Posterior cingulate gyrus (tissue), 11 donors: ENCODE measurements around the gene KITLG.
"Not testable (repeated sequence)": the region's sequence is repeated elsewhere in the genome, so short reads cannot be mapped to it uniquely, and the experiment has no call there.

ENCODE experiments used
- DNase-seq, 10 donors: peaks; one replicate each; pipeline versions ENCODE4 v3.0.0 to v3.0.0-alpha.2; 2020 to 2021; ENCODE audit warnings: mixed read lengths in 3 of 10
- intact Hi-C: fragments of 100-400 bp; cut with DNase I; formaldehyde crosslinking; loops from one replicate; pipeline ENCODE4 v1.15.1; 2023

The KITLG gene, protein sequence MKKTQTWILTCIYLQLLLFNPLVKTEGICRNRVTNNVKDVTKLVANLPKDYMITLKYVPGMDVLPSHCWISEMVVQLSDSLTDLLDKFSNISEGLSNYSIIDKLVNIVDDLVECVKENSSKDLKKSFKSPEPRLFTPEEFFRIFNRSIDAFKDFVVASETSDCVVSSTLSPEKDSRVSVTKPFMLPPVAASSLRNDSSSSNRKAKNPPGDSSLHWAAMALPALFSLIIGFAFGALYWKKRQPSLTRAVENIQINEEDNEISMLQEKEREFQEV

DNA sequence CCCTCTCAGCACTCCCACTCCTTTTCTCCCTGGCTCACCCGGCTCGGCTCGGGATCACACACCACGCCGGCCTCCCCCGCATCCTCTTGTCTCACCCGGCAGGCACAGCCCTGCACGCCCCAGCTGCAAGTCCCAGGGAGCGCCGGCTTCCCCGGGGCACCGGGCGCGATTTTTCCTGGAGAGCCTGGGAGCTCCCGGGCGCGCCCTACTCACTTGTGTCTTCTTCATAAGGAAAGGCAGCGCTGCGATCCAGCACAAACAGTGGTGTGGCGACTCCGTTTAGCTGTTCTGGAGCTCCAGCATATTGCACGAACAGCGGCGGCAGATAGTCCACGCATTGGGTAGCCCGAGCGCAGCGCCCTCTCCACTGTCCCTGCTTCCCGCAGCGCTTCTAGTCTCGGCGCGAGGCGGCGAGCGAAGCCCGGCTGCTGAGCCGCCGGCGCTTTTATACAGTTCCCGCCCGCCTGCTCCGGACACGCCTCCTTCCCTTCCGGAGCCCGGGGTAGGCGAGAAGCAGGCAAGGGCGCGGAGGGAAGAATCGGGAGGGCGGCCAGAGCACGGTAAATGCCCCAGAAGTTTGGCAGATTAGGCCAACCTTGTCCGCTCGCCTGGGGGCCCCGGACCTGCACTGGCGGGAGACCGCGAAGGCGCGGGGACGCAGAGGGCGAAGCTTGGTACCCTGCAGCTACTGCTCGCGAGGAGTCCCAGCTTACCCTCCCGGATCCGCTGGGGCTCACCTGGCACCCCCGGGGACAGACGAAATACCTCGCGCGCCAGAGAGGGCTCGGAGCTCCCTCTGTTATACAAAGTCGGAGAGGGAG, at the start of gene KITLG:
Gene KITLG, minus strand, starts transcription at position 421 of the 821 bp plus-strand sequence. Its CDS starts 193 bp downstream, at position 228.
- intact Hi-C loops, result no loop called here
- peak; percentile 38 to 96 (median 74) for DNase-seq

DNA sequence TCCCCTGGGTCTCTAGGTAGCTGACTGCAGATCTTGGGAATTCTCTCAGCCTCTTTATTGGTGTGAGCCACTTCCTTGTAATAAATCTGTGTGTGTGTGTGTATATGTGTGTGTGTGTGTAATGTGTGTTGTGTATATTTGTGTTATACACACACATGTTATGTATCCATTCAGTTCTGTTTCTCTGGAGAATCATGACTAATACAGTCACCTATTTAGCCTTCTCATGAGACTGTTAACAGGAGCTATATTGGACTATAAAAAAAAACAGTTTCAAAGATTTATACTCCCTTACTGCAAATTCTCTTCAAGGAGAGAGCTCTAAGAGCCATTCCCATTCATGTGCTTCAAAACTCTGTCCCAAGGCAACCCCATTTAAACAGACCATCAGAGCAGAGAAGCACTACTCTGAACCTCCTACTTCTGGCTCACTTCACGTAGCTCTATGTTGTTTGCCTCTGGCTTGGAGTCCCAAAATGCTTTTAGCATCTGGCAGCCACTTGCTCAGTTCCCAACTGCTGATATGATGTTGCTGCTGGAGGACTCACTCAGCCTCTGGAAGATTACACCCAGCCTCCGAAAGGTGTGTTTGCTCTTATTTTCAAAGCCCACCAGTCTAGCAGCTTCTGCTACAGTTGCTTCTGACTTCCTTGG, 48.7 kb upstream of the KITLG start:
- intact Hi-C loops, result no loop called here

DNA sequence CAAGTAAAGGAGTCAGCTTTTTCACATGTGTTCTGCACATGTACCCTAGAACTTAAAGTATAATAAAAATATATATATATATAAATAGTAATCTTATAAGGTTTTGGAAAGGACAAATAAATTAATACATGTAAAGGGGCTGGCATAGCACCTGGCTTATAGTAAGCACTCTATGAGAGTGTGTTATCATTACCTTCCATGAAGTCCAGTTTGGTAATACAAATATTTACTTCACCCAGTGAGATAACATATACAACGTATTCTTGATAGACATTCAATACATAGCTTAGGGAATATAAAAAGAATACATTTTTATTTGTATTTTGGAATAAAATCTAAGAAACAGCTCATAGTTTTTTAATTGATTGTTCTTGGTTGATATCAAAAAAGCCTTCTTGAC, 47.8 kb upstream of the KITLG start:
- intact Hi-C loops, DNase-seq: not testable (repeated sequence)

More for the DNA sequence above, 48.7 kb upstream of the KITLG start:
- DNase-seq, result no peak

DNA sequence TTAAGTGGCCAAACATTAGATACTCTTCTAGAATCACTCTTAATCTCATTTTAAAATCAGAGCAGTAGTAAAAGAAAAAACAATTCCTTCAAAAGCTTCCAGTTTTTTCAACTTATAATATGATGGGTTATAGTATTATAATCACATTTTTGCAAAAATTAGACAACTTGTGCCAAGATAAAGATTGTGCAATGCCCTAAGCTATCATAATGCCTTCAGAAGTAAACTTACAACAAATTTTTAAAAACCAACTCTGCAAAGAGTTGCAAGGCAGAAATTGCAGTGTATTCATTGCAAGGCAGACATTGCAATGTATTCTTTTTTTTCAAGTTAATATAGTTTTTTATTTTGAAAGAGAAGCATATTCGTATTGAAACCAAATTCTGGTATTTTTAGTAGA, 47.2 kb upstream of the KITLG start:
- intact Hi-C loops, result no loop called here
- DNase-seq, result no peak

DNA sequence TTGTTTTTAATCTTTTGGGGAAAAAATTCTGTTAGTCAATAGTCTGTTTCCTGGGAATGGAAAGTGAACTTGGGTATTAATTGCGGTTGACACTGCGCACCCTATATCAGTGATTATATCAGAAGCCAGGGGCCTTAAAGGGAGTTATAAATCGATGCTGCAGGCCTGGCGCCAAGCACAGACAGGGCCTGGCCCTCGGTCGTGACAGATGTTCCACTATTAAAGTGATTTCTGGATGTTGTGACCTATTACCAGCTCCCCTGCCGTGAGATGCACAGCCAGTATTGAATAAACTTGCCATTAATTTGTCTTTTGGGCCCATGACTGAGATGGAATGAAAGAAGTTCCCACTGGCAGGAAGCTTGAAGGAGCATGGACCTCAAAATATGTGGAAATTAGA, 45.1 kb upstream of the KITLG start:
- DNase-seq, result no peak
- intact Hi-C loops, result no loop called here

DNA sequence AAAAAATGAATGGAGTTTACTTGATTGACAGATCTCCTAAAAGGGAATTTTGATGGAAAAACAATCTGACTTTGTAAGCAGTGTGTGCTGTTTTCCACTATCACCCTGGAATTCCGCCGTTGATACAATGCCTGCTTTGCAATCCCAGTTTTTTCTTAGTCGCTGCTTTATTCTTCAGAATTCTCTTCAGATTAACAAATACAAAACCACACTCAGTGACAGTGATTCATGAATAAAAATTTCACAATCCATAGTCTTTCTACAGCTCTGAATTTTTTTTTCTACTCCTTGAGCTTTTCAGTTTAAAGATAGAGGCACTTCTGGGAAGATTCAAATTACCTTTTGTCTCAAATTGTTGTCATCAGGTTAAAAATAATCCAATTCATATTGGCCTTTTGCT, 44.6 kb upstream of the KITLG start:
- DNase-seq, result no peak
- intact Hi-C loops, result no loop called here

DNA sequence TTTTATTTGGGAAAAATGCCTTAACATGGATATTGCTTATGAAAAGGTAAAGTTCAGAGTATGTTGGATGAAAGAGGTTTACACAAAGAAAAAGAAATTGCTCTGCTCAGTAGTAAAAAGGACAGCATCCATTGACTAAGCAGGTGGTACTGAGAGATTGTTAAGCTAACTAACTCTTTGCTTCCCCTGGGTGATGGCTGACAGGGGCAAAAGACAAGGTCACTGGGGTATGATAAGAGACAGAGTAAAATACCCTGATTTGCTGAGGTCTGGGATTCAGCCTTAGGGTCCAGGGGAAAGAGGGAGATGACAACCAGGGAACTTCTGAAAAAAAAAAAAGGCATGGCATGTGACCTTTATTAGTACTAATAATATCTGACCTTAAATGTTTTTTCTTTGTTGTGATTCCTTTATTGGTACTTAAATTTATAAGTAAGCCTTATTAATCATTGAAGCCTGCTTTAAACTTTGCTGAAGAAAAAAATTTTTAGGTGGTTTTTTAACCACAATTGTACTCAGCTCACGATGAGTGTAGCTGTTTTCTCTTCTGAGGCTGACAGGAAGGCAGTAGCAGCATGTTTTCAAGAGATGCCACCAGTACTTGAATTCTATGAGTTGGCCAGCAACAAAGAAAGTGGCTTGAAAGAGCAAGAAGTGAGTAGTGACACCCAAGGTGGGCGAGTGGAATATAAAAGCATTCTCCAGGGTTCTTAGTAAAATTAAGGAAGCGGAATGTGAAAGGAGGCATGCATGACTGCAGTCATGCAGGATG, 43.7 kb upstream of the KITLG start:
- DNase-seq, result no peak
- intact Hi-C loops, result no loop called here

DNA sequence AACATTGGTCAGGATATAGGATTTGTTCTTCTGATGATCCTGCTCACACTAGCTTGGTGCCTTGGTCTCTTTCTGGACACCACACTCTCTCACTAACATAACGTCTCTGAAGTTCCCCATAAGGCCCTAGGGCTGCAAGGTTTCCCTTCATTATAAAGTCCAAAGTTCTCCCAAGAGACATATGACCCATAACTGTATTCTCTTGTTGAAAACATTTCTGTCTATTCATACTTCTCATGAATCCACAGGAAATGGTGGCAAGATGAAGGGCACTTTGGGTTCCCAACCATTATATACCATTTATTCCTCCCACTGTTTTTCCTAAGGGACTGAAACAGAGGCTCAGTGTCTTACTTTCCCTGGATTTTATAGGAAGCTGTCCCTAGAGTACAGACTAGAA, 37.1 kb upstream of the KITLG start:
- DNase-seq, result no peak
- intact Hi-C loops, result no loop called here

DNA sequence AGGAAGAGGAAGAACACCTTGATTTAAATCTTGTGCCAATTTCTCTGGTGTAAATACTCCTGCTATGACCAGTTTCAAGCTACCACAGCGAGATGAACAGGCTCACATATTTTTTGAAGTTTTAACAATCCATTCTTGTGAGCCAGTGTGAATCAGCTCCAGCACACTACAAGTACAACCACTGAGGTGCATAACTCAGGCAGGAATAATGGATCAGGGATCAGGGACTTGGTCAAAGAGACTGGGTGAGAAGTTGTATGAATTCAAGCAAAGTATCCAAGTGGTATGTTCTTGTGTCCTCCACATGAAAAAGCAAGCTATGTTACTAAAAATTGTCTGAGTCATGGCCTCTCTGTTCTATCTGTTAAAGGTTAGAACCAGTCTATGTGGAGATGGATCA, 35.2 kb upstream of the KITLG start:
- DNase-seq, result no peak
- intact Hi-C loops, result no loop called here

DNA sequence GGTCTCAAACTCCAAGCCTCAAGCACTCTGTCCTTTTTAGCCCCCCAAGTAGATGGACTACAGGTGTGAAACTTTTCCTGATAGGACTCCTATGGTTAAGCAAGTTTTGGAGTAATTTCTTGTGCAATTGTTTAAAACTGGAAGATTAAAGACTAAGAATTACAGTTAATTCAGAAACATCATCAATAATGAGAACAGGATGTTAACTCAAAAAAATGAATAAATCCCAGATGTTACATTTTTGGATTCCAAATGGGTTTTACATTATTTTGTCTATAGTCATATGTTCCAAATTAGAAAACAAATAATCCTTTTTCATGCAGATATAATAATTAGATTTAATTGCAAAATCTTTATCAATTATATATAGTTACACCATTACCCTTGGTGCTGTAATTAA, 24.4 kb upstream of the KITLG start:
- DNase-seq, result no peak
- intact Hi-C loops, result no loop called here

DNA sequence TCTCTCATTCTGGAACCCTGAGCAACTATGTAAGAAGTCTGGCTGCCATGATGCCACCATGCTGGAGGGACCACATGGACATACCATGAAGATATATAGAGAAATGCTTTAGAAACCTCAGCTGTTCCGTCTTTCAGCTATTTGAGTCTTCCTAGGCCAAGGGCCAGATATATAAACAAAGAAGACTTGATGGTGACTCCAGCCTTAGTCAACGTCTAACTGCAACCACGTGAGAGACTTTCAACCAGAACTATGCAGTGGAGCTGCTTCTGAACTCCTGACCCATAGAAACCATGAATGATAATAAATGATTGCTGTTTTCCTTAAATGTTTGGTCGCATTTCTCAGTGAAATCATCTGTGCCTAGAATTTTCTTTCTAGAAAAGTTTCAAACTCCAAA, 20.0 kb upstream of the KITLG start:
- no peak for DNase-seq
- intact Hi-C loops, result no loop called here

DNA sequence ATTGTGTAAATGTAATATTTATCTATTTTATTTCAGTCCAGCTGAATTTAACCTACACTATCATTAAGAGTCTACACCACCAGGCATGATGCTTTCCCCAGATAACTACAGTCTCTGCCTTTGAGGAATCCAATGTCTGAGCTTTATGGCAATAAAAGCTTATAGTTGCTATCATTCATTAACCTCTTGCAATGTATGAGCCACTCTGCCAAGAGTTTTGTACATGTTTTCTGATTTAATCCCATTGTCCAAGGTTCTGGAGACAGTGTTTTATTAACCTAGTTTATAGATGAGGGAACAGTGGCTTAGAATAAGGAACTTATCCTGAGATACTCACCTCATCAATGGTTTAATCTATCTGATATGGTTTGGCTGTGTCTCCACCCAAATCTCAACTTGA, 17.1 kb upstream of the KITLG start:
- intact Hi-C loops, result no loop called here
- no peak for DNase-seq

DNA sequence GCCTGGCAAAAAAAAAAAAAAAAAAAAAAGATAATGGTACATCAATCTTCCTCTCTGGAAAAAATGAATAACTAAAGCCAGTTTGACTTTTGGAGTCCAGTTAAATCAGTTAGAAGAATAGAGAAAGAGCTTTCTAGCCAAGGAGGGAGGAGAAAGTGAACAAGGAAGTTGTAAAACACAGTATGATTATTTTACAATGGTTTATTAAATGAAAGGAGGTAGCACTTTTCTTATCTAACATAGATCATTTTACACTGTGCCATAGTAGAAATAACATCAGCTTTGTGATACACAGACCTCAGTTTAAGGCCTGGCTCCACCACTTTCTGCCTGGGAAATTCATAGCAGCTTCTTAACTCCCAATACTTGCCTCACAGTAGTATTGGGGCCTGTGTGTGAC, 15.4 kb upstream of the KITLG start:
- DNase-seq, result no peak
- intact Hi-C loops, result no loop called here

DNA sequence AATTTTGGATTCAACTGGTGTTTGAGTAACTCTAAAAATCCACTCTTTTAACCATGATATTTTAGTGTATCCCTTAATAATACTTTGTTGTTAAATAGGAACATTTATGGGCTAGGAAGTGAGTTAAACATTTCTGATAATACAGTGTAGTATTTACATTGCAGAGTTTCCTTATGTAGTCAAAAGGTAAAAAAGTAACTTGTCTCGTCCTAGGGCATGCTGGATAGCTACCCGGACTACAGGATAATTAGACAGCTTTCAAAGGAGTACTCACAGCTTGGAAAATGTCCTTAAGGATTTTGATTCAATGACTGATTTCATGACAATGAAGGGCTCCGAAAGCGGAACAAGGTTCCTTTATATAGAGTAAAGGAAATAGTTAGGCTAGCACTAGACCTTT, 14.5 kb upstream of the KITLG start:
- intact Hi-C loops, result no loop called here
- DNase-seq, result no peak

DNA sequence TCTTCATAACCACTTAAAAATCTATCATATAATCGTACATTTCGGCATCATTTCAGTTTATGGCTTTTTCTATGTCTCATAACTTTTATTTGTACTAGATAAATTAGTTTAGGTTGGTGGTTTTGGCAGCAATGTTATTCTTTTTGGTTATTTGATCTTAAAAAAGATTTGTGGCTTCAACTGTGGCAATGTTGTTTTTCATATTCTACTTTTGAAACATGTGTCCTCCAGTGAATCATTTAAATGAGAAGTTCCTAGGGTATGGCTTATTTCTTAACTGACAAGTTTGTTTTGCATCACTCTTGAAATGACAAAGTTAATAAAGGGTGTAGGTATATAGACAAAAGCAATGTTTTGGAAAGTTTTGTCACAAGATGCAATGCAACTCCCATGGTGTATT, 11.1 kb upstream of the KITLG start:
- intact Hi-C loops, result no loop called here

DNA sequence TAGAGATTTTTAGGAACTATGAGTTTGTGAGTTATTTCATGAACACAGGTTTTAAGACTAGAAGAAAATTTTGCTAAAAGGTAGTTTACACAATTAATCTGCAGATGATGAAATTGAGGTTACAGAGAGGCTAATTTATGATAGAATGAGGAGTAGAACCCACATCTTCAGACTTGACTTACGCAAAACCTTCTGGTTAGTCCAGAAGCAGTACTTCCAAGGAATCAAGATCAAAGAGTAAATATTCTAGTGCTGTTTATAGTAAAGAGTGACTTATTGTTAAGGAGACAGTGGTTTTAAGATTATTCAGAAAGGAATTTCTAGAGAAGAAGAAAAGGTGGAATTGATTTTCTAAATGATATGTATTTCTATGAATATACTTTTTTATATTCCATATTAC, 10.6 kb upstream of the KITLG start:
- intact Hi-C loops, result no loop called here
- DNase-seq, result no peak

More for the DNA sequence above, 11.1 kb upstream of the KITLG start:
- no peak for DNase-seq

DNA sequence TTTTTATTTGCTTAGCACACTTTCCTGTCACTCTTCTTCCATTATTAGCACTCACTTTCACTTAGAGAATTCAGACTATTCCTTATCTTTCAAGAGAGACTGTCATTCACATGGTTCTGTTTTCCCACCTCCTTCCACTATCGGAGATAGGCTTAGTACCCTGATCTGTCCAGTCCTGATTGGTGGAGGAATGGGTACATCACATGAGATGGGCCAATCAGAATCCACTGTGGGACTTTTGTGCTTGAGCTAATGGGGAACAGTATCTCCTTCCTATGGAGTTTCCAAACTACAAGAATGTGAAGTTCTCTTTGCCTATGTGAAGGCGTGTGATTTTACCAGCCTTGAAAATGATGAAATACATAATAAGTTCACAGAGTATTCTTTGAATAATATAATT, 4.8 kb upstream of the KITLG start:
- intact Hi-C loops, result no loop called here
- DNase-seq, result no peak

DNA sequence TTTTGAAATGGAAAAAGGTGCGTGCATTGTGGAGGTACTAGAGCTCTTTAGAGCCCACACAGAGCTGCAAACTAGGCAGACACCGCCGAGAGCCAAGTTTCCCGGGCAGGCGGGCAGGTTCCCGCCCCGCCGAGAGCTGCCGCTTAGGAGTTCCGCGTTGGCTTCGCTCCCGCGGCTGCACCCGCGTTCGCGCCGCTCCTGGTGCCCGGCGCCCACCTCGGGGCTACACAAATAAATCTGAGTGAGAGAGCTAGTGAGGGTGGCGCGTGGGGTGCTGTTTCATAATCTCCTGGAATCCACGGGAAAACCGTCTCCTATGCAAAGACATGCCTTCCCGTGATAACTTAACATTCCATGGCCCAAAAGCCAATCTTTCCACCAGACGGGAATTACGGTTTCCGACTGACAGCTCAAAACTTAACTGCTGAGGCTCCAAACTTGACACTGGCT, 645 bp downstream of the KITLG start:
- intact Hi-C loops, result loop anchor here (10.0 kb wide), 1 partner anchor 435 kb away; the partner anchor contains the start of genes CEP290 and TMTC3
- peak; percentile 20 to 90 (median 50) for DNase-seq

DNA sequence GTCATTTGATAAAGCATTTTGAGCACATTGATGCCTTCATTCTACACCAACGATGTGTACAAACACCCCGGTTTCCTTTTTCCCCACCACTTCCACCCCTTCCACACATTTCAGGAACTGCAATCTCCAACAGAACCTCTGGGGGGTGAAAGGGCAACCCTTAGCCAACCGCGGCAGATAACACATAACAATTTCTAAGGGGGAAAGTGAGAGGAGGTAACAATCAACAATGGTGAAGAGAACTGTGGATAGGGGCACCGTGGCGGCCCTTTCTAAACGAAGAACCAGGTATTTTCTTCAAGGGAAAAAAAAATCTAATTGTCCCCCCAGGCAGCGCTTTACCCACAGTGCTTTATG, 1.1 kb downstream of the KITLG start:
- intact Hi-C loops, result loop anchor here (10.0 kb wide), 1 partner anchor 434 kb away; the partner anchor contains the start of genes CEP290 and TMTC3
- peak in 1 of 10 donors; percentile 59 for DNase-seq
